ENCODE data around the gene ILDR2. TPM values are rescaled to one million over a fixed set of nuclear protein-coding genes. Genes with fewer than 3 reads are reported as not detected.

Gene ILDR2, protein sequence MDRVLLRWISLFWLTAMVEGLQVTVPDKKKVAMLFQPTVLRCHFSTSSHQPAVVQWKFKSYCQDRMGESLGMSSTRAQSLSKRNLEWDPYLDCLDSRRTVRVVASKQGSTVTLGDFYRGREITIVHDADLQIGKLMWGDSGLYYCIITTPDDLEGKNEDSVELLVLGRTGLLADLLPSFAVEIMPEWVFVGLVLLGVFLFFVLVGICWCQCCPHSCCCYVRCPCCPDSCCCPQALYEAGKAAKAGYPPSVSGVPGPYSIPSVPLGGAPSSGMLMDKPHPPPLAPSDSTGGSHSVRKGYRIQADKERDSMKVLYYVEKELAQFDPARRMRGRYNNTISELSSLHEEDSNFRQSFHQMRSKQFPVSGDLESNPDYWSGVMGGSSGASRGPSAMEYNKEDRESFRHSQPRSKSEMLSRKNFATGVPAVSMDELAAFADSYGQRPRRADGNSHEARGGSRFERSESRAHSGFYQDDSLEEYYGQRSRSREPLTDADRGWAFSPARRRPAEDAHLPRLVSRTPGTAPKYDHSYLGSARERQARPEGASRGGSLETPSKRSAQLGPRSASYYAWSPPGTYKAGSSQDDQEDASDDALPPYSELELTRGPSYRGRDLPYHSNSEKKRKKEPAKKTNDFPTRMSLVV
- under 1 TPM in 2 of 4 donors, not detected in 2; 0.34 to 0.49 TPM for polyA plus RNA-seq
- long read RNA-seq, donor 1, result 0 reads
- long read RNA-seq, donor 2, result 0 reads
- long read RNA-seq, donor 3, result 0 reads
- long read RNA-seq, donor 4, result 0 reads
- long read RNA-seq, donor 5, result 0 reads
- long read RNA-seq, donor 6, result 0 reads
- long read RNA-seq, donor 7, result 0 reads
- long read RNA-seq, donor 8, result 0 reads
- long read RNA-seq, donor 9, result 0 reads
- long read RNA-seq, donor 10, result 0 reads

DNA sequence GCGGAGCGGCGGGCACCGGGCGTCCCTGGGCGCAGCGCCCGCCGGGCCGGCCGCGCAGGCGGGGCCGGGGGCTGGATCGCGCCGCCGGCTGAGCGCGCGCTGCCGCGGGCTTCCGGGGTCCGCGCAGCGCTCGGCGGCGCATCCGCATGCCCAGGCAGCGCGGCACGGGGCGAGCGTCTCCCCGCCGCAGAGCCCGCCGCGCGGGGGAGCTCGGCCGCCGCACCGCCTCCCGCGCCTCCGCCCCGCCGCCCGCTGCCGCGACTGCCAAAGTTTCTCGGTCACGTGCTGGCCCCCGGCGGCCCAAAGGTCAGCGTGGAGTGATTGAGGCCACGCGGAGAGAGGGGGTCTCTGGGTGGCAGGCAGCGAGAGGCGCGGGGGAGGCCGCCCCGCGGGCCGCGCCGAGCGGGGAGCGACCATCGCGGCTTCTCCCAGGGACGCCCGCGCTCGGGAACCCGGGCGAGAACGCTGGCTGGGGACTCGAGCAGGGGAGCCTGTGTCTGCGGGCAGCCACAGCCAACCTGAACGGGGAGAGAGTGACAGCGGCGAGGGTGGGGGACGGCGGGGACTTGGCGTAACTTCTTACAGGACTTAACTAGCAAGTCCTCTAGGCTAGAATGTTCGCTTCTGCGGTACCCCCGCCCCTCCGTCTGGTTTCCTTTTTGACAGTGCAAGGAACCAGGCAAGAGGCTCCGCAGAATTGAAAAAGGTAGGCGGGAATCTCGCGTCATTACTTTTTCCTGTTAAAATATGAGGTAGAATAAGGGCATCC lies at the start of gene ILDR2:
TSS of gene ILDR2 (minus strand) at position 180 of the 769 bp plus-strand sequence. CDS start 272 bp downstream, outside the sequence.
- WGBS, 3 donors, result 1% methylated on average over 50 to 97 of the region's 97 CpGs
- H3K36me3 ChIP-seq (ENCODE audit: control insufficient read depth in 3 of 3, insufficient read depth in 2 of 3, low read depth in 1 of 3, low read length in 3 of 3), result no peaks in the 10 kb centered on the region
- H3K27me3 ChIP-seq (ENCODE audit: control insufficient read depth in 3 of 3, insufficient read depth in 3 of 3, low read length in 3 of 3), result peaks cover 0 to 69% (median 4%) of the 10 kb centered on the region in 3 donors
- H3K9me3 ChIP-seq (ENCODE audit: control insufficient read depth in 2 of 2, insufficient read depth in 1 of 2, low read depth in 1 of 2, low read length in 1 of 2), result no peaks in the 10 kb centered on the region
- DNase-seq (peak; percentile 32 to 60), FAIRE-seq (no peak)
- no peak within 1 kb of the TSS for H3K27ac ChIP-seq (ENCODE audit: low read depth in 1 of 3, low read length in 2 of 3)
- H3K4me3 ChIP-seq (ENCODE audit: low read depth in 1 of 3, low read length in 3 of 3), result peak within 1 kb of the TSS; percentile 53 to 81 (median 63)
- no peaks in the 10 kb centered on the region for H3K4me1 ChIP-seq (ENCODE audit: control insufficient read depth in 3 of 3, insufficient read depth in 2 of 3, low read depth in 1 of 3, low read length in 2 of 3)

GRCh38 chr1:167022384-167022783 lies 47.0 kb upstream of the ILDR2 start:
- WGBS, 3 donors, result 91 to 96% (median 95%) methylated on average over 1 of the region's 1 CpG
- H3K27me3 ChIP-seq (ENCODE audit: control insufficient read depth in 3 of 3, insufficient read depth in 3 of 3, low read length in 3 of 3), result no peaks in the 10 kb centered on the region
- FAIRE-seq, result no peak
- H3K36me3 ChIP-seq (ENCODE audit: control insufficient read depth in 3 of 3, insufficient read depth in 2 of 3, low read depth in 1 of 3, low read length in 3 of 3), result no peaks in the 10 kb centered on the region
- no peaks in the 10 kb centered on the region for H3K4me1 ChIP-seq (ENCODE audit: control insufficient read depth in 3 of 3, insufficient read depth in 2 of 3, low read depth in 1 of 3, low read length in 2 of 3)
- no peak overlapping the region for H3K4me3 ChIP-seq (ENCODE audit: low read depth in 1 of 3, low read length in 3 of 3)
- H3K27ac ChIP-seq (ENCODE audit: low read depth in 1 of 3, low read length in 2 of 3), result no peak overlapping the region
- H3K9me3 ChIP-seq (ENCODE audit: control insufficient read depth in 2 of 2, insufficient read depth in 1 of 2, low read depth in 1 of 2, low read length in 1 of 2), result no peaks in the 10 kb centered on the region
- DNase-seq, result no peak

DNA sequence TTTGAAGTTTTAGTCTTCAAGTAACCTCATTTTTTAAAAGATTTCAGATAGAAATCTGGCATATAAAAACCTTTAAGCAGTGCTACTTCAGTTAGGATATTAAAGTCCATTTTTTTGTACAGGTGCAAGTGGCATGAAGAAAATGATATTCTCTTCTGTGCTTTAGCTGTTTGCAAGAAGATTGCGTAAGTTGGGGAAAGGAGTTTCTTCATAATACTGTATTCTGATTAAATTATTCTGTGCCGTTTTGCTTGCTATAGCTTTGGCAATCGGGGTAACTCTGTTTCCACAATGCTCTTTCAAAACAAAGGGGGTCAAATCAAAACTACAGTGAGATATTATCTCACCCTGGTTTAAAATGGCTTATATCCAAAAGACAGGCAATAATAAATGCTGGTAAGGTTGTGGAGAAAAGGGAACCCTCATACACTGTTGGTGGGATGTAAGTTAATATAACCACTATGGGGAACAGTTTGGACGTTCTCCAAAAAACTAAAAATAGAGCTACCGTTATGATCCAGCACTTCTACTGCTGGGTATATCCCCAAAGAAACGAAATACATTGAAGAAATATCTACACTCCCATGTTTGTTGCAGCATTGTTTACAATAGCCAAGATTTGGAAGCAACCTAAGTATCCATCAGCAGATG lies 40.9 kb upstream of the ILDR2 start:
- FAIRE-seq, result no peak
- Histone ChIP-seq H3K27me3 (ENCODE audit: control insufficient read depth in 3 of 3, insufficient read depth in 3 of 3, low read length in 3 of 3) (no peaks in the 10 kb centered on the region), H3K36me3 (ENCODE audit: control insufficient read depth in 3 of 3, insufficient read depth in 2 of 3, low read depth in 1 of 3, low read length in 3 of 3) (no peaks in the 10 kb centered on the region), H3K27ac (ENCODE audit: low read depth in 1 of 3, low read length in 2 of 3) (no peak overlapping the region), H3K4me1 (ENCODE audit: control insufficient read depth in 3 of 3, insufficient read depth in 2 of 3, low read depth in 1 of 3, low read length in 2 of 3) (no peaks in the 10 kb centered on the region), H3K9me3 (ENCODE audit: control insufficient read depth in 2 of 2, insufficient read depth in 1 of 2, low read depth in 1 of 2, low read length in 1 of 2) (no peaks in the 10 kb centered on the region), H3K4me3 (ENCODE audit: low read depth in 1 of 3, low read length in 3 of 3) (no peak overlapping the region)
- 65 to 84% (median 72%) methylated on average over 6 of the region's 6 CpGs for WGBS, 3 donors
- DNase-seq, result no peak

DNA sequence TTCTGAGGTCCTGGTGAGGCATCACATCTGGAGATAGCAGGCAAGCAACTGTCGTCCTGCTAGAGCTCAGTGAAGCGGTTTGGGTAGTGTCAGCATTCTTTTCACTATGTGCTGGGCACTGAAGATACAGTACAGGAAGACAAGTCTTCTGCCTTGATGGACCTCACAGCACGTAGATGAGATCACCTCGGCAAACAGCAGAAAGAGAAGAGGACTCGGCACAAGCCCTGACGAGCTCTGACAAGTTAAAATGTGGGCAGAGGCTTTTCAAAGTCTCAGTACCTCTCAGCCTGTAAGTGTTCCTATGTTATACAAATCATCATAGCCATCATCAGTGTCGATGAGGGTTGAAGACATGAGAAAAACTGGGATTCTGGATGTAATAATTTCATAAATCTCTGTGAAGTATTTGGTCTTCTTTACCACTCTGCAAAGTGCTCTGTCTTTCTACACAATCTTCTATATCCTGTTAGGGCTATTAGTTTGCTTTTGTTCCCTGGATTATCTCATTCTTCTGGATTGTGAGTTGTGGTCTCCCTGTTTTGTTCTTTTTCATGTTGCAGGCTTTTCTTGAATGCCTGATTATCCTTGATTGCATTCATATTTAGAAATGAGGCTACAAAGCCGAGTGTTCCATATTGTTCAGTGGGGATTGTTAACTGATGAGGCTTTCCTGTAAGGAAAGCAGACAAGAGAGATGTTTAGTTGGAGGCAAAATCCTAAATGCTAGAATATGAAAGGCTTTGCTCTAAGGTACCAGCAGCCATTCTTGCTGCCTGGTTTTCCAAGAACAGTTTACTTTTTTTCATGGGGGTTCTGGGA lies 38.0 kb upstream of the ILDR2 start:
- FAIRE-seq (no peak), DNase-seq (no peak)
- H3K27me3 ChIP-seq (ENCODE audit: control insufficient read depth in 3 of 3, insufficient read depth in 3 of 3, low read length in 3 of 3), result peaks cover 0 to 1% (median 0%) of the 10 kb centered on the region in 3 donors
- WGBS, 3 donors, result 81 to 85% (median 83%) methylated on average over 8 of the region's 8 CpGs
- no peak overlapping the region for H3K4me3 ChIP-seq (ENCODE audit: low read depth in 1 of 3, low read length in 3 of 3)
- H3K9me3 ChIP-seq (ENCODE audit: control insufficient read depth in 2 of 2, insufficient read depth in 1 of 2, low read depth in 1 of 2, low read length in 1 of 2), result no peaks in the 10 kb centered on the region
- no peak overlapping the region for H3K27ac ChIP-seq (ENCODE audit: low read depth in 1 of 3, low read length in 2 of 3)
- H3K4me1 ChIP-seq (ENCODE audit: control insufficient read depth in 3 of 3, insufficient read depth in 2 of 3, low read depth in 1 of 3, low read length in 2 of 3), result no peaks in the 10 kb centered on the region
- no peaks in the 10 kb centered on the region for H3K36me3 ChIP-seq (ENCODE audit: control insufficient read depth in 3 of 3, insufficient read depth in 2 of 3, low read depth in 1 of 3, low read length in 3 of 3)

- Histone ChIP-seq H3K36me3 (ENCODE audit: control insufficient read depth in 3 of 3, insufficient read depth in 2 of 3, low read depth in 1 of 3, low read length in 3 of 3) (no peaks in the 10 kb centered on the region), H3K4me1 (ENCODE audit: control insufficient read depth in 3 of 3, insufficient read depth in 2 of 3, low read depth in 1 of 3, low read length in 2 of 3) (no peaks in the 10 kb centered on the region), H3K27me3 (ENCODE audit: control insufficient read depth in 3 of 3, insufficient read depth in 3 of 3, low read length in 3 of 3) (peaks cover 0 to 1% (median 0%) of the 10 kb centered on the region in 3 donors), H3K27ac (ENCODE audit: low read depth in 1 of 3, low read length in 2 of 3) (no peak overlapping the region), H3K9me3 (ENCODE audit: control insufficient read depth in 2 of 2, insufficient read depth in 1 of 2, low read depth in 1 of 2, low read length in 1 of 2) (no peaks in the 10 kb centered on the region), H3K4me3 (ENCODE audit: low read depth in 1 of 3, low read length in 3 of 3) (no peak overlapping the region)
- WGBS, 3 donors, result 72 to 75% (median 72%) methylated on average over 2 of the region's 2 CpGs
- FAIRE-seq (no peak), DNase-seq (no peak)
These were observed 37.2 kb upstream of the ILDR2 start for GRCh38 chr1:167012570-167012969.

GRCh38 chr1:167011560-167012191 lies 36.3 kb upstream of the ILDR2 start:
- 86 to 94% (median 90%) methylated on average over 1 of the region's 1 CpG for WGBS, 3 donors
- no peak for FAIRE-seq
- H3K9me3 ChIP-seq (ENCODE audit: control insufficient read depth in 2 of 2, insufficient read depth in 1 of 2, low read depth in 1 of 2, low read length in 1 of 2), result no peaks in the 10 kb centered on the region

GRCh38 chr1:167003711-167004110 lies 28.4 kb upstream of the ILDR2 start:
- H3K27ac ChIP-seq (ENCODE audit: low read depth in 1 of 3, low read length in 2 of 3), result no peak overlapping the region
- 65 to 75% (median 65%) methylated on average over 2 of the region's 2 CpGs for WGBS, 3 donors

More at GRCh38 chr1:167011560-167012191, 36.3 kb upstream of the ILDR2 start:
- Histone ChIP-seq H3K27me3 (ENCODE audit: control insufficient read depth in 3 of 3, insufficient read depth in 3 of 3, low read length in 3 of 3) (peaks cover 0 to 1% (median 0%) of the 10 kb centered on the region in 3 donors), H3K4me3 (ENCODE audit: low read depth in 1 of 3, low read length in 3 of 3) (no peak overlapping the region), H3K27ac (ENCODE audit: low read depth in 1 of 3, low read length in 2 of 3) (no peak overlapping the region), H3K36me3 (ENCODE audit: control insufficient read depth in 3 of 3, insufficient read depth in 2 of 3, low read depth in 1 of 3, low read length in 3 of 3) (no peaks in the 10 kb centered on the region), H3K4me1 (ENCODE audit: control insufficient read depth in 3 of 3, insufficient read depth in 2 of 3, low read depth in 1 of 3, low read length in 2 of 3) (no peaks in the 10 kb centered on the region)
- no peak for DNase-seq

More at GRCh38 chr1:167003711-167004110, 28.4 kb upstream of the ILDR2 start:
- Histone ChIP-seq H3K36me3 (ENCODE audit: control insufficient read depth in 3 of 3, insufficient read depth in 2 of 3, low read depth in 1 of 3, low read length in 3 of 3) (no peaks in the 10 kb centered on the region), H3K9me3 (ENCODE audit: control insufficient read depth in 2 of 2, insufficient read depth in 1 of 2, low read depth in 1 of 2, low read length in 1 of 2) (no peaks in the 10 kb centered on the region), H3K4me3 (ENCODE audit: low read depth in 1 of 3, low read length in 3 of 3) (no peak overlapping the region), H3K27me3 (ENCODE audit: control insufficient read depth in 3 of 3, insufficient read depth in 3 of 3, low read length in 3 of 3) (peaks cover 0 to 3% (median 2%) of the 10 kb centered on the region in 3 donors), H3K4me1 (ENCODE audit: control insufficient read depth in 3 of 3, insufficient read depth in 2 of 3, low read depth in 1 of 3, low read length in 2 of 3) (peaks cover 0 to 3% (median 0%) of the 10 kb centered on the region in 3 donors)
- peak in 1 of 2 donors; percentile 22 for DNase-seq
- FAIRE-seq, result no peak

Measured in small intestine (tissue), 16 donors.